Kidney capillary endothelial cell (primary cell): ENCODE data around the gene SLC15A2.
"Not testable (repeated sequence)": the region's sequence is repeated elsewhere in the genome, so short reads cannot be mapped to it uniquely, and the experiment has no call there.

Experiments used
- DNase-seq: peaks from one replicate; pipeline ENCODE4 v3.0.0-alpha.2; 2018; ENCODE audit warnings: low spot score

The SLC15A2 gene

DNA sequence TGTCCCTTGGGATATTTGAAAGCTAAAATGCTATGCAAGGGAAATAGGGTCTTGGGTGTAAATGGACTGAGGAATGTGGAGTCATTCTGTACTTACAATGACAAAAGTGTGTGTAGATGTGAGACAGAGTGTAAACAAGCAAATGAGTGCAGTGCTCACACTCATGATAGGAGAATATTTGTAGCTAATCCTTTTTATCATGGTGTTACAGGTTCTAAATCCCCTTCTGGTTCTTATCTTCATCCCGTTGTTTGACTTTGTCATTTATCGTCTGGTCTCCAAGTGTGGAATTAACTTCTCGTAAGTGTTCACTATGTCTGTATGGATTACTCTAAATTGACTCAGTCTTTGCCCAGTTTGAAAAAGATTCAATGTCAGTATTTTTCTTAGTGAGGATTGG is 30.5 kb downstream of the SLC15A2 start:
- DNase-seq = no peak

DNA sequence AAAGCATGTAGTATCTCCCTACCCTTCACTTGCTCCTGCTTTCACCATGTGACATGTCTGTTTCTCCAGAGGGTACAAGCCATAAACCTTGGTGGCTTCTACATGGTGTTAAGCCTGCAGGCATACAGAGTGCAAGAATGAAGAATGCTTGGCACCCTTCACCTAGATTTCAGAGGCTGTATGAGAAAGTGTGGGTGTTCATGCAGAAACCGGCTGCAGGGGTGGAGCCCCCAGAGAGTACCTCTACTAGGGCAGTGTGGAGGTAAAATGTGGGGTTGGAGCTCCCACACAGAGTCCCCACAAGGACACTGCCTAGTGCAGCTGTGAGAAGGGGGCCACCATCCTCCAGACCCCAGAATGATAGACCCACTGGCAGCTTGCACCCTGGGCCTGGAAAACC is 32.2 kb downstream of the SLC15A2 start:
- no peak for DNase-seq

DNA sequence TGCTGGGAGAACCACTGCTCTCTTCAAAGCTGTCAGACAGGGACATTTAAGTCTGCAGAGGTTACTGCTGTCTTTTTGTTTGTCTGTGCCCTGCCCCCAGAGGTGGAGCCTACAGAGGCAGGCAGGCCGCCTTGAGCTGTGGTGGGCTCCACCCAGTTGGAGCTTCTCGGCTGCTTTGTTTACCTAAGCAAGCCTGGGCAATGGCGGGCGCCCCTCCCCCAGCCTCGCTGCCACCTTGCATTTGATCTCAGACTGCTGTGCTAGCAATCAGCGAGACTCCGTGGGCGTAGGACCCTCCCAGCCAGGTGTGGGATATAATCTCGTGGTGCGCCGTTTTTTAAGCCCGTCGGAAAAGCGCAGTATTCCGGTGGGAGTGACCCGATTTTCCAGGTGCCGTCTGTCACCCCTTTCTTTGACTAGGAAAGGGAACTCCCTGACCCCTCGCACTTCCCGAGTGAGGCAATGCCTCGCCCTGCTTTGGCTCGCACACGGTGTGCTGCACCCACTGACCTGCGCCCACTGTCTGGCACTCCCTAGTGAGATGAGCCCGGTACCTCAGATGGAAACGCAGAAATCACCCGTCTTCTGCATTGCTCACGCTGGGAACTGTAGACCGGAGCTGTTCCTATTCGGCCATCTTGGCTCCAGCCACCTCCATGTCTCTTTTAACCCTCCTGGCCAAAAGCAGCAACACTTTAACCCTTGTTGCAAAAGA is 44.1 kb downstream of the SLC15A2 start:
- not testable (repeated sequence) for DNase-seq

DNA sequence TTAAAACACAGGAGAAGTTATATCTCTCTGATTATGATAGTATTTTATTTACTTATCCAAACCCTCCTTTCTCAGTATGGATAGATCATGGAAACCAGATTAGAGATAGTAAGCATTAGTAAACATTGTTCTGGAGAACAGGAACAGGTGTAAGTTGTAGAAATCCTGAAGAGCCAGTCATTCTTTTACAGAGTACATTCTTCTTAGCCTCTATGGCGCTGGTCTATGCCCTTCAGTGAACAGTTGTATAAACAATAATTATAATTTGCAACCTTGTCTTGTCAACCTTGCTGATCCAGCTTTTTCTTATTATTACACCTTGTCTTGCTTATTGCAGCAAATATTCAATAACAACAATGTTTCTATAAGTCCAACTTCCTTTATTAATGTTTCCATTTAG is 47.4 kb downstream of the SLC15A2 start:
- no peak for DNase-seq

DNA sequence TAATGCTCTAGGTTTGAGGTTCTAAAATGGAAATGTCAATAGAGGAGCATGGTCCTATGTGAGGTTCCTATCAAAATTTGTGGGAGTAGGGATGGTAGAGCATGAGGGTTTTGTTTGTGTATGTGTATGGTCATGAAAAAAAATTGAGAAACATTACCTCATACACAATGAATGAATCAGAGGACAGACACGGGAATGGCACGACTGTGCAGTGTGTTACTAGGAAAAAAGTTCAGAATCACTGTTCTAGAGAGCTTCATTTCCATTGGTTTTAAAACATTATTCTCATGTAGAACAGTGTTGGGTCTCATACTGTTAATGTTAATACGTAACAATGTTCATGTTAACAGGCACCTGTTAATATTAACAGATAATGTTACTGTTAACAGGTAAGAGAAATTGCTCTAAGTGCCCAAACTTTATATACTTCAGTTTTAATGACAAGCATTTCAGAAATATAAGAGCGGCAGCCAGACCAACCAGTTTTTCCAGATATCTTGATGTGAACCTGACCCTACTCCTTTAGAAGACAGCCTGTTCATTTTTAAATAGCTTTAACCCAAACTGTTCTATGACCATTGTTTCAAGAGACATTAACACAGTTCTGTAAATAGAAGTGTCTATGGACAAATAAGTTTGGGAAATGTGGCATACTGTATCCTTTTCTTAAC is 48.0 kb downstream of the SLC15A2 start:
- DNase-seq = no peak

DNA sequence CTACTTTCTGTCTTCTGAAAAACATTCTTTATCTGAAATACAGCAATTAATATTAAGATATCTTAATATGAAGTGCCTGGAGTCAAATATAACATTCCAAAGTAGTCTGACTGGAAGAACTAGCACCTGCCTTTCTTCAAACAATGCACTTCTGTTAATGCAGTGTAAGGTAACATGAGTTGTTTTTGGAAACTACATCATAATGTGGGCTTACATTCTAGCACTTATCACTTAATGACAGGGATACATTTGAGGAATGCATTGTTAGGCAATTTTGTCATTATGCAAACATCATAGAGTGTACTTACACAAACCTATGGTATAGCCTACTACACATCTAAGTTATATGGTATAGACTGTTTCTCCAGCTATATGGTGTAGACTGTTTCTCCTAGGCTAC is 49.2 kb downstream of the SLC15A2 start:
- DNase-seq = no peak

DNA sequence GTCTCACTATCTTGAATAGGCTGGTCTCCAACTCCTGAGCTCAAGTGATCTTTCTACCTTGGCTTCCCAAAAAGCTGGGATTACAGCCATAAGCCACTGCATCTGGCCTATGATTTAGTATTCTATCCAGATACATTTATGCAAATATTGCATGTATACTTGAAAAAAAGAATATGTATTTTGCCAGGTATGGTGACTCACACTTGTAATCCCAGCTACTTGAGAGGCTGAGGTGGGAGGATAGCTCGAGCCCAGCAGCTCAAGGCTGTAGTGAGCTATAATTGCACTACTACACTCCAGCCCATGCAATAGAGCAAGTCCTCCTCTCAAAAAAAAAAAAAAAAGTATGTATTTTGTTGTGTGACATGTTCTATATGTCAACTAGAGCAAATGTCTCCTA is 54.4 kb downstream of the SLC15A2 start:
- no peak for DNase-seq

DNA sequence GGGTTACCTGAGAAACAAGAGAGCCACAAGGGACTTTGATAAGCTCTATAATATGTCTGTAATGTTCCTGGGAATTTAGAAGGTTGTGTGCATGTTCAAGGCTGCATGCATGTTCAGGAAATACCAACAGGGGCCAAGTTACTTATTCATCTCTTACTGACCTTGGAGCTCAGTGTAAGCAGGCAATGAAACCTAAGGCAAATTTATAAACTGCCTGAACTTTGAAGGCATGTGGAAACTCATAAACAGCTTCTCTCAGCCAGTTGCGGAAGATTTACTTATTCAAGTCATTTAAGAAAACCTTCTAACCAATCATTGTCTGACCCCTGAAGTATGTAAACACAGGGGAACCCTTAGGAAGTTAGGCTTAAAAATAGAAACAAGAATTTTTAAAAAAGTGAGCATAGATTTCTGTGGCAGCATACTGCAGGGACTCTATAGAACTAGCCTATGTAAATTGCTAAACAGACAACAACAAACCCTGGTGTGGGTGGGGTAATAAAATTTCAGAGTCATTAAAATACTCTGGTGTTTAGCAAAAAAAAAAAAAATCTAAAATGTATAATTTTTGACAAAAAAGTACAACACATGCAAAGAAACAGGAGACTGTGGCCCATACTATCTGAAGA is 57.2 kb downstream of the SLC15A2 start:
- DNase-seq = no peak

DNA sequence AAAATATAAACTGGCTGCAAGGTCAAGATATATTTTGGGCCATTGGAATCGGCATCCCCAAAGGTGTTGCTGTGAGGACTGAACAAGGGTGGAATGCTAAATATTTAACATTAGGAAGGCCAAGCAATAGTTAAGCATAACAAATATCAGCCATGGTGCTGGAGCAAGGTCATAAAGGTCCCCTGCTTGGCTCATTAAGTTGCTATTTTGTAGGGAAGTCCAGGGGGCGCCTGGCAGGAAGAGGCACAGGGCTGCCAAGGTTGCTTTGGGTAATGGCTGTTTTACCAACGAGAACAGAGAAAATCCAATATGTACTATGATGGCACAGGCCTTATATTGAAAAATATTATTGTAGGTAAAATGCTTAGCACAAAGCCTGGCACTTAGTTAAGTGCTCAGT is 62.2 kb downstream of the SLC15A2 start:
- no peak for DNase-seq

DNA sequence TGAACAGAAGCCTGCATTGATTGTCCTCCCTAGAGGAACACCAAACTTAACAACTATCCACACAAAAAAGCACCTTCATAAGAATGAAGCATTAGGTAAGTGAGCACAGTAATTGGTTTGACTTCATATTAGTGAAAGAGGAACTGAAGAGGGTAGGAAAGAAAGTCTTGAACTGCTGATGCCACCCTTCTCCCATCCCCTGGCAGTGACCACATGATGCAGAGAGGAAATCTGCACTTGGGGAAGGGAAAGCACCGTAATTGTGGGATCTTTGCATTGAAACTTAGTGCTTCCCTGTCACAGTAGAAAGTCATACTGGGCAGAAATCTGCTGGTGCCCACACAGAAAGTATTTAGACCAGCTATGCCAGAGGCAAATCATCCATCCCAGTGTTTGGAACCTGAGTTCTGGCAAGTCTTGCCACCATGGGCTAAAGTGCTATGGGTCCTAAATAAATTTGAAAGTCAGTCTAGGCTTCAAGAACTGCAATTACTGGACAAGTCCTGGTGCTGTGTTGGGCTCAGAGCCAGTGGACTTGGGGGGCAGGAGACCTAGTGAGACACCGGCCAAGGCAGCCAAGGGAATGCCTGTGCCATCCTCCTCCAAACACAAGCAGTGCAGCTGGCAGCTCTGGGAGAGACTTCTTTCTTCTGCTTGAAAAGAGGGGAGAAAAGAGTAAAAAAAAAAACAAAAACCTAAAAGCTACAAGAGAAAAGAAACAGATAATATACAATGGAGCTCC is 63.6 kb downstream of the SLC15A2 start:
- no peak for DNase-seq

DNA sequence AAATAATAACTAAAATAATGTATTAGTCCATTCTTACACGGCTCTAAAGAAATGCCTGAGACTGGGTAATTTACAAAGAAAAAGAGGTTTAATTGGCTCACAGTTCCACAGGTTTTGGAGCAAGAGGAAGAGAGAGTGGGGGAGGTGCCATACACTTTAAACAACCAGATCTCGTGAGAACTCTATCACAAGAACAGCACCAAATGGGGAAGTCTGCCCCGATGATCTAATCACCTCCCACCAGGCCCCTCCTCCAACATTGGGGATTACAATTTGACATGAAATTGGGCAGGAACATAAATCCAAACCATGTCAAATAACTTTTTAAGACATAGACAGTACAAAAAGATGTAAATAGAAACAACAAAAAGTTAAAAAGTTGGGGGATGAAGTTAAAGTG is 64.6 kb downstream of the SLC15A2 start:
- DNase-seq = no peak

DNA sequence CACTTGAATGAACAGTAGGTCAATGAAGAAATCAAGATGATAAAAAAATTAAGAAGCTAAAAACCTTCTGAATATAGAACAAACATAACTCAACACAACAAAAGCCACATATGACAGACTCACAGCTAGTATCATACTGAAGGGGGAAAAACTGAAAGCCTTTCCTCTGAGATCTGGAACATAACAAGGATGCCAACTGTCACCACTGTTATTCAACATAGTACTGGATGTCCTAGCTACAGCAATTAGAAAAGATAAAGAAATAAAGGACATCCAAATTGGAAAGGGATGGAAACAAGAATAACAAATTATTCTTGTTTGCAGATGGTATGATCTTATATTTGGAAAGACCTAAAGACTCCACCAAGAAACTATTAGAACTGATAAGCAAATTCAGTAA is 67.1 kb downstream of the SLC15A2 start:
- no peak for DNase-seq

DNA sequence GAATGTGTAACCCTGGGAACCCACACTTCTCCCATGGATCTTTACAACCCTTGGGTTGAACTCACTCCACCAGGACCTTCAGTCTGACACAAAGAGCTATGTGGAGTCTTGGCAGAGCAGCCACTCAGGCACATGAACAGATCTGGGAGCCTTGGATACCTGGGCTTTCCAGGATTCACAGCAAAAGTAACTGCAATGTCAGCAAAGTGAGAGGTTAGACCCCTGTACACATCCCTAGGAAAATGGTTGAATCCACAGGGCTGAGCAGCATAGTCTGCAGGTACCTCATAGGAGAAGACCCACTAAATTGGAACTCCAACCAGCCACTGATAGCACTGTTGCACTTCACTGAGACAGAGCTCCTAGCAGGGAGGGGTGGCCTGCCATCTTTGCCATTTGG is 68.2 kb downstream of the SLC15A2 start:
- no peak for DNase-seq

DNA sequence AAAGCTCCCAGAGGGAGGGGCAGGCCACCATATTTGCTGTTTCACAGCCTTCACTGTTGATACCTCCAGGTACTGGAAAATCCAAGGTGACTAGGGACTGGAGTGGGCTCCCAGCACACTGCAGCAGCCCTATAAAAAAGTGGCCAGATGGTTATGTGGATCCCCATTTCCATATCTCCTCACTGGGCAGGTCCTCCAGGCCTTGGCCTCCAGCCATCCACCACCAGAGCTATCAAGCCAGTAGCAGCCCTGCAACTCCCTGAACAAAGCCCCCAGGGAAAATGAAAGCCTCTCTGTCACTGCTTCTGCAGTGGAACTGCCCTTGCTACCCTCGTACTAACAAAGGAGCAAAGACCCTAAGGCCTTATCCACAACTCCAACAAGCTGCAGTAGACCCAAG is 69.4 kb downstream of the SLC15A2 start:
- DNase-seq = no peak

DNA sequence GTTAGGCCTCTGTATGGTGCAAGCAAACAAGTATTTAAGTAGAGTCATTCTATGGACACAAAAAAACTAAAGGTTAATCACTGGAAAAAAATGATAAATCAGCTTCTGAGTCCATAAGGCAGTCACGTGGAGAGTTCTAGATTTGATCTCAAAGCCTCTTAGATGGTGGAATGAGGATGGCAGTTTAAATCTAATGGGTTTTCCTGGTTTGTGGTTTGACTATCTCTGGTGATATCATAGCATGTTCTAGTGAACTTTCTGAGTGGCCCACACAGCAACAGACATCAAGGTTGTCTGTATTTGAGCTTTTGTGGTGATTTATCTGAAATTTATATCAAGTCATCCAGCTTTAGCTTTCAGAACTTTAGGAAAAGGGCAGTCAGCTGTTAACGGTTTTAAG is 75.4 kb downstream of the SLC15A2 start:
- DNase-seq = no peak

DNA sequence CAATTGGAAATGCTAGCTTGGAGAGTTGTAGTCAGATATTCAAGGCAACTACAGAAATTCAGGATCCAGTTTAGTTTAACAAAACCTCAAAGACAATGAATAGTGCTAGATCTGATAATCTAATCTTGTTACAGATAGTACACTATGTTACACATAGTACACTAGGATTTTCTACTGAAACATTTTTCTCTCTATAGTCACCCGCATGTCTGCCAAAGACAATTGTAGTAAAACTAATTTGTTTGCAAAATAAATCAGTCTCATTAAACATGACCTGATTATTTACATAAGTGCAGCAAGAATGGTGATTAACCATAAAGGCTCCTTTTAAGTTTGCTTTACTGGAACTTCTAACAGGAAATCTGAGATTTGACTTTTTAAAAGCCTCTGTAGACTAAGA is 75.8 kb downstream of the SLC15A2 start:
- no peak for DNase-seq

DNA sequence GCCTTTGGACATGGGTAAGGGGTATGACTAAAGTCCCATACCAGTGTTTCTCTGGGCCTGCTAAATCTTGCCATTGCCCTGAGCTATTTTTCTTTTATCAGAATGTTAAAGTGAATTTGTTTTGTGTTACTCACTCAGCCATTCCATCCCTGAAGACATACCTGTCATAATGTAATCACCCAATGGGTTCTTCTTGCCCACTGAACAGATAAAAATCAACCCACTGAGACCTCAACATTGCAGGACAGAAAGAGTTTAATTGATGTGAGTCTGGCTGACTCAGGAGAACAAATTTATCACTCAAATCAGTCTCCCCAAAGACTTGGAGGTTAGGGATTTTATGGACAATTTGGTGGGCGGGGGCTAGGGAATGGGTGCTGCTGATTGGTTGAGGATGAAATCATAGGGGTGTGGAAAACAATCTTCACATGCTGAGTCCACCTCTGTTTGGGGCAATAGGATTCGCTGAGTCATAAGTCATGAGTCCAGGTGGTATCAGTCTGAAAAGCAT is 80.5 kb downstream of the SLC15A2 start:
- DNase-seq = no peak

DNA sequence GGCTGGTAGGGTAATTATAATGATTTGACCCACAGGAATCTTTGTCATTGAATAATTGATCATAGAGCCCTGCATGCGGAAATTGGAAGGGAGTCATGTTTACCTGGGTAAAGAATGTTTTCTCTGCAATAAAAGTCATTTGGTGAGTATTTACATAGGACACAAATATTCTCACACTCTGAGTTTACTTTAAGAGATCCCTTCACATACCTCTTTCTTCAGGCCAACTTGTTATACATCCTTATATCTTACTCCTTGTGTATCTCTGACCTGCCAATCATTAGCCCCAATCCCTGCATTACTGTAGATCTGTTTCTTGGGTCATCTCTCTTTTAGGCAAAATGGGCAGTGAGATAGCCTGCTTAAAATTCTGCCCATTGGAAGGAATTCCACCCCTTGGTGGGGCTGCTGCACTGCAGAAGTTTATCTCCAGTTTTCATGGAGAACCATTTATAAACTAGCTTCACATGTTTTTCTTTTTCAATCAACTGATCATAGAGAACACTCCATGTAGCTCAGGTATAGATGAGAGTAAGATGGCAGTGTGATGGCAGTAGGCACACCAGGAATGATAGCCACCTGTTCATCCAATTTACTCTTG is 81.6 kb downstream of the SLC15A2 start:
- DNase-seq = no peak

DNA sequence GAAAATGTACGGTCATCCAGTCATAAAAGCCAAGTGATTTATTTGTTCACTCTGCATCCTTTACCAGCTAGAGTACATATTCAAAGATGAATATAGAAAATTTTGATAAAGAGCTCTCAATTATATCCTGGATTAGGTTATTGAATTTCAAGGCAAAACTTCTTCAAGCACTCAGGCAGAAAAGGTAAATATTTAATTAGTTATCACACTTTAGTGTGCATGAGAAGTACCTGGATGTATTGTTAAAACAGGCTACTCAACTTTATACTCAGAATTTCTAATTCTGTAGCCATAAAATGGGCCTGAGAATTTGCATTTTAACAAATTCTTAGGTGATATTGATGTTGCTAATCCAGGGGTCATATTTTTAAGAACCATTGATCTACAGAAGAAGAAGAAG is 82.5 kb downstream of the SLC15A2 start:
- no peak for DNase-seq

DNA sequence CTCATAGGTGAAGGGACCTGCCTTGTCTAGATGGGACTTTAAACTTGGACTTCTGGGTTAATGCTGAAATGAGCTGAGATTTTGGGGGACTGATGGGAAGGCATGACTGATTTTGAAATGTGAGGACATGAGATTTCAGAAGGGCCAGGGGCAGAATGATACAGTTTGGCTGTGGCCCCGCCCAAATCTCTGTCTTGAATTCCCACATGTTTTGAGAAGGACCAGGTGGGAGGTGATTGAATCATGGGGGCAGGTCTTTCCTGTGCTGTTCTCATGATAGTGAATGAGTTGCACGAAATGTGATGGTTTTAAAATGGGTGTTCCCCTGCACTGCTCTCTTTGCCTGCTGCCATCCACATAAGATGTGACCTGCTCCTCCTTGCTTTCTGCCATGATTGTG is 85.0 kb downstream of the SLC15A2 start:
- DNase-seq = no peak

DNA sequence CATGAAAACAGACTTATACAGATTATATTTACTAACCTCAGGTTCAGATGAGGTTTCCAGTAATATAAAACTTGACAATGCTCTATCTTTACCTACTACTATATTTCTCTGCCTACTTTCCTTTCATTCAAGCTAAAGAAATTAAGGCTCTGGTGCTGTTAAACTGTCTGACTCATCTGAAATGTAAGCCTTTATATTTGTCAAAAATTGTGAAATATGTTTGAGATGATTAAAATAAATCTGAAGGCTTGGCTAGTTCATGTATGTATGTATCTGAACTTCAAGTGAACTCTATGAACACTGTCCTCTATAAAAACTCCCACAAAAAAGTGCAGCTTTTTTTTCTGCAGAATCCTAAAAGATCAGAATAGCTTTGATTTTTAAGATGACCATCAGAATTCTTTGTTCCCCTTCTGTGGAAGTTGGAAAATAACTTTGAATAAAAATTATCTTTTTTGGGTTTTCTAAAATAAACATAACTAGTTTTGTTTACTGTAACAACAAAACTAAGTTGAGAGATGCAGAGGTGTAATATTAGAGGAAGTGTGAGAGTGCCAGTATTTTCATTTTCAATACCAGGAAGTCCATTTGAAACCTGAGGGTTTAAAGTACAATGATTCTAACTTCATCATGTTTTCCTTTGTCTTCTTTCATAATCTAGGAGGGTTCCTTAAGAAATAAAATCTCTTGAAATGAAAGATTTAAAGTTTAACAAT is 85.7 kb downstream of the SLC15A2 start:
- DNase-seq = no peak

DNA sequence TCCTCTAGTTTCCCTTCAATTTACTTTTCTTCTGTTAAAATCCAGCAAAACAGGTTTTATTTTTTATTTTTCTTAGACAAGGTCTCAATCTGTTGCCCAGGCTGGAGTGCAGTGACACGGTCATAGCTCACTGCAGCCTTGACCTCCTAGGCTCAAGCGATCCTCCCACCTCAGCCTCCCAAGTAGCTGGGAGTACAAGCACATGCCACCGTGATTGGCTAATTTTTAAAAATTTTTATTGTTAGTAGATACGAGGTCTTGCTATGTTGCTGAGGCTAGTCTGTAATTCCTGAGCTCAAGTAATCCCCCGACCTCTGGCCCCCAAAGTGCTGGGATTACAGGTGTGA is 86.2 kb downstream of the SLC15A2 start:
- DNase-seq = no peak
